ENCODE results near the gene PPFIA4.

GRCh38 chr1:203060115-203060514, 33.8 kb downstream of the PPFIA4 start:
- no peak for TF ChIP-seq CTCF (IDR thresholded peaks at IDR 0.05; ENCODE audit: borderline replicate concordance, extremely low read depth, low read length, poor library complexity, severe bottlenecking)
- TF ChIP-seq EZH2 (IDR thresholded peaks at IDR 0.05; ENCODE audit: borderline replicate concordance, low read depth, low read length, severe bottlenecking) = no peak

Data from DND-41 (cell line).